GM19455 (cell line): ENCODE results near the gene MTX2.
A peak's percentile ranks its signal among the peaks of the same experiment; 100 is the strongest.

ENCODE experiments used
- ATAC-seq: cut with Tn5 transposase; IDR thresholded peaks from one replicate; pipeline ENCODE4 v1.9.1; 2021; ENCODE audit not compliant: unreplicated experiment

MTX2 gene

DNA sequence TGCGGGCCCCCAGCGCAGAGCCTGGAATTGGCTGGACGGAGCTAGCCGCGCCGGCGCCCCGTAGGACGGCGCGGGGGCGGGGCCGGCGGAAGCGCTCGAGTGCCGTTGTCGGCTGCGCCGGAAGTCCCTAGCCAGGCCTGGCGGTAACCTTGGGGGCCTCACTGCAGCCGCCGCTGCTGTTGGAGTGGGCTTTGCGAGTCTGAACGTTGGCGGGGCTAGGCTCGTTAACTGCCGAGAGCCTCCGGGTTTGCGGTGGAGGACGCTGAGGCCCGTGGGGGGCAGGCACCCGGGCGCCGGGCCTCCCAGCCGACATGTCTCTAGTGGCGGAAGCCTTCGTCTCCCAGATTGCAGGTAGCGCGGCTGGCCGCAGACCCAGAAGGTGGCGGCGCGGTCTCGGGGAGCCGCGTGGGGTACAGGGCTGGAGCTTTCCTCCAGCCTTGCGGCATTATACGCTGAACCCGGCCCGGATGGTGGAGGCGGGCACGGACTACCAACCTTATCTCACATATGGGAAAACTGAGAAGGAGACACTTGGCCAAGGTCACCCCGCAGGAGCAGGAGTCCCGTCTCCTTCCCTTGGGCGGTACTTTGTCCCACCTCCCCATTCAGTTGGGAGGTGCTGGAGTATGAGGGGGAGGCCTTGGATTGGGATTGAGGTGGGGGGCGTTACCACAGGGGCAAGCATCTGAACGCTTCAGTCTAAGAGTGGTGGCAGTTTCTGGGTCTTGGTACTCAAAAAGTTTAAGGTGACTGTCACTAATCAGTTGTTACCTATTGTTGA, at the start of gene MTX2:
MTX2 (plus strand) TSS at position 124 of the 781 bp plus-strand sequence; CDS start at position 312, 188 bp downstream.
- ATAC-seq: peak; percentile 97

- ATAC-seq: no peak
These were observed 41.4 kb upstream of the MTX2 start for GRCh38 chr2:176227874-176228273.

- ATAC-seq: no peak
These were observed 35.1 kb upstream of the MTX2 start for GRCh38 chr2:176234156-176234555.

DNA sequence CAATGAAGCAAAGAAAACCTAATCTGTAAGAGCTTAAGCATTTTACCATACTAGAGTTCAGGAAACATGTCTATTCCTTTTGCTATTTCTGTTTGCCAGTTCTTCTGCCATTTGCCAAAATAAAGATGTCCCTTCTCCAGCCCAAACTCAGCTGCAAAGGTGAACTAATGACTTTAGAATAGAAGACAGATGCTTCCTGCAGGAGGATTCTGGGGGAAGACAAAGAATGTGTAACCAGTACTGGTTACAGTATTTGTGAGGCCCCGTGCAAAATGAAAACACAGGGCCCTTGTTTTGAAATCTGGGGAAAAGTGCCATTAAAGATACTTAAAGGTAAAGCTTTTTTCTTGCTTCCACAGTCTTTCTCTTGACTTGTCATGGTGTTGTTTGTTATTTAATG, 34.3 kb upstream of the MTX2 start:
- ATAC-seq: no peak

- ATAC-seq: no peak
These were observed 31.8 kb upstream of the MTX2 start for GRCh38 chr2:176237456-176237855.

DNA sequence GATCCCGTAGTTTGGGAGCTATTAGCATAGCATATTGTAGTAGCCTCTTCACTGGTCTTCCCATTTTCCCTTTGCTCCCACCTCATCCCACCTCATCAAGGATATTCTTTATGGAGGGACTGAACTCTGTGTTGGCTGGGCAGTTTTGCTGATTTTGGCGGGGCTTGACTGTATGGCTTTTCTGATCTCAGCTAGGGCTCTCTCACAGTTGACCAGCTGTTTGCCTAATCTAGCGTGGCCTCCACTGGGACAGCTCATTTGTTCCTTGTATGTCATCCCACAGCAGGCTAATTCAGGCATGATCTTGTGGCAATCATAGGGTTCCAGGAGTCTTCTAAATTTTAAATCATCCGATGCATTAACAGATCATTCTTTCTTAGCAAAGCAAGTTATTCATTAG, 30.2 kb upstream of the MTX2 start:
- no peak for ATAC-seq

DNA sequence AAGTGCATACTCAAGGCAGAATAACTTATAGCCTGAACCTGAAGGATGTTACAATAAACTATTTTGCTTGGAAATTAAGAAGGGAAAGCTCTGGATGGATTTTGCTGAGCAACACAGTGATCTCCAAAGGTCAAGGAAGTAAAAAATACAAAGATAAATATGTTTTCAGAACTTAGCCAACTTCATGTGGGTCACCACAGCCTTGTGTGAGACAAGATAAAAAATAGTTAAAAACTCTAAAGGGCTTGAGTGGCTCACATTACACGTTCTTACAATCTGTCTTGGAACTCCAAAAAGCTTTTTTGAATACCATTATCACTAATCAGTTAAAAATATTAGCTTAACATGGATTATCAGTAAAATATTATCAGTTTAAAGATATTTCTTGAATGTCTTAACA, 28.9 kb upstream of the MTX2 start:
- no peak for ATAC-seq

- ATAC-seq: no peak
These were observed 27.0 kb upstream of the MTX2 start for GRCh38 chr2:176242276-176242675.

- no peak for ATAC-seq
These were observed 22.9 kb upstream of the MTX2 start for GRCh38 chr2:176246331-176246730.

DNA sequence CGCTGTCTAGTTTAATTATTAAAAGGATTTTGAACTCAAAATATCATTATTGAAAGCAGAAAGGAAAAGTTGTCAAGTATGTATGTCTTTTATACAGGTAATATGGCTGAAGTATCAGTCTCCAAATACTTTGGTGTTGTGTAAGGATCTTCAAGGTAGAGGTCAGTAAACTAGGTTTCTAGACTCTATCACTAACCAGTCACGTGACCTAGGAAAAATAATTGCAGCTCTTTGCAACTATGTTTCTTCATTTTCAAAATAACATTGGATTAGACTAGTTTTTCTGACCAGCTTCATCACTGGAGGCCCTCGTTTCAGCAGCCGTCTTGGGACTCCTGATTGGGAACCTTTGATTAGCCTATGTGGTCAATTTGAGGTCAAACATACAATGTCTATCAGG, 21.4 kb upstream of the MTX2 start:
- ATAC-seq: no peak

DNA sequence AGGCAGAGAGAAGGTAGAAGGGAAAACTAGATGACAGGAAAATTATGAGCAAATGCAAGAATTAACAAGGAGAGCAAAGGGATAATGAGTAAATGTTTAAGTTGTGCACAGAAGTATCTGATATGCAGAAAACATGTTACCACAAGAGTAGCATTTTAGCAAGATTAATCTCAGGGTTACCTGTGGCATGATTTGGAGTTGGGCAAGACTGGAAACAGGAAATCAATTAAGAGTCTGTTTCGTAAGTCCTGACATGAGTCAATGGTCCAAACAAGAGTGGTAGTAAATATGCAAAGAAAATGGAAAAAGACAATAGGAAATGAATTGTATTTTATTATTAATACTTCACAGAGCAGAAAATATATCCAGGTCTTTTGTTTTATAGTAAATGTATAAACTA, 17.3 kb upstream of the MTX2 start:
- no peak for ATAC-seq

DNA sequence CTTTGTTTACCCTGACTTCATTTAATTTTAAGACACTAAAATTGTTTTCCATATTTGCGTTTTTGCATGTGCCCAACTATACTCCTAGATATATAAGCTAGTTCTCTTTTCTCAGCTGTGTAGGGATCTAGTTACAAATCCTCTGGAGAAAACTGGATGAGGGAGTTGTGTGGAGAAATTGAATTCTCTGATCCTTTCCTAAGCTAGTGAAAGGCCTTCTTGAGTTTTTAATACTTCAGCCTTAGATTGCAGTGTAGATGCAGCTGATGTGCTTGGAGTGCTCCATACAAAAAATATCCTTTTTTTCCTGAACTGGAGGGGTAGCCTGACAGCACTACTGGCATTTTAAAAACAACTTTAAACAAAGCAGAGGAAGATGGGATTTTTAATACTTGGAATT, 8.6 kb upstream of the MTX2 start:
- no peak for ATAC-seq

DNA sequence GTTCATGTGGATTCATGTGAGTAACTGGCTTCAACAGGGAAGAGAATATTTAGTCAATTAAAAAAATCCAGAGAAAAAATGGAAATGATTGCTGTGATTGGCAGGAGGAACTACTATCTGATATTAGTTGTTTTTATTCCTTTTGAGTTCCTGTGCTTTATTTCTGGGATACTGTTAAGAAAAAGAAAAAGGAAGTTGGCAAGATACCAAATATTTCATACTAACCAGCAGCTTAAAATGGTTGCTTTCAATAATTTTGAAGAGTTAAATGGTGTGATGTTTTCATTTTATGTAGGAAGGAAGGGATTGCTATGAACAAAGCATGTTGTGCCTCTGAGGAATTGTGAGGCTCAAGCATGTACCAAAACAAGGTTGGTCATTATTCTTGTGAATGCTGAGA, 8.1 kb upstream of the MTX2 start:
- no peak for ATAC-seq

GRCh38 chr2:176268976-176269318, 295 bp upstream of the MTX2 start:
- peak; percentile 34 for ATAC-seq

- ATAC-seq: no peak
These were observed 983 bp downstream of the MTX2 start for GRCh38 chr2:176270100-176270750.

GRCh38 chr2:176272870-176273459, 3.7 kb downstream of the MTX2 start:
- ATAC-seq: no peak

DNA sequence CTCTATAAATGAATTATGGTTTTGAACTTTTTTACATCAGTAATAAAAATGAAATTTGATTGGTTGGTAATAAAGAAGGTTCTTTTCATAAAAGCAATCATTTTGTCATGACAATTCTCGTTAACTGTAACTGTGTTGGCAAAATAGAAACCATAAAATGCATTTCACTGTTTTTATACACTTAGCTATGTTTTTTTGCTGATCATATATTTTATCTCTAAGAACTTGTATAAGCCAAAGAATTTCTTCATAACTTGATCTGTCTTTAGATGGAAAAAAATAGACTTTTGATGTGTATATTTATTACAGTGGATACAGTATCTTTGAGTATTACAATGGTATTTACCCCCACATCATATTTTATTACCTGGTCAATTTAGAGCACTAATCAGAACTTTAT, 9.7 kb downstream of the MTX2 start:
- ATAC-seq: no peak

GRCh38 chr2:176280156-176280555, 10.9 kb downstream of the MTX2 start:
- no peak for ATAC-seq

- no peak for ATAC-seq
These were observed 11.8 kb downstream of the MTX2 start for GRCh38 chr2:176280867-176281658.

DNA sequence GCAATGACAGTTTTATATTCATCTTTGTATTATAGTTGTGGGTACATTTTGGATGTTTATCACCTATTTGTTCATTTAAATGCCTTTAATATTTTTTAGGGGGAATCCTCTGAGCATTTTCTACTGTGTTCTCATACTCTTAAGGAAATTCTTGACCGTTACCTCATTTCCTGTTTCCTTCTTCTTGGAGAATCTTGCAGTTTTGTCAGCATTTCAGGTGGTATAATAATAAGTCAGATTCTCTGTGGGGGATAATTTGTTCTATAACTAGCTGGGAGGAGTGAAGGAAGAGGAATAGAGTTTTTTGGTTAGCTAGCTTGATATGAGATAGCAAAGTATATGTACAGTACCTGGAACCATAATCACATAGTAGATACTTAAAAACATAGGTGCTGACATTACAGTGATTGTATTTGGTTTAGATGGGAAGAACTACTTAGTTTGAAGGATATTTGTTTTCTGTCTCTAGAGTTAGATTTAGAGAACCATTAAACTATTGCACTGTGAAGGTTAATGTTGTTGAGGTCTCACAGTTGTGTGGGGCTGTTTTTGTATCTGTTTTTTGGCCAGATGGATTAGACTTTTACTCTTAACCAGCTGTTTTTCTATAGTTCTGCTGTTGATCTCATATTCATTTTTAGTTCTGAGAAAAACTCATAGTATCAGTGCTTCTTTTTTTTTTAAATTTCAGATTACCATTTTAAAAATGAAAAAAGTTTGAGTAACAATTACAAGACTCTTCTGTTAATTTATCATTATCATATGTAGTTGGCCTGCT, 14.2 kb downstream of the MTX2 start:
- no peak for ATAC-seq
